SJSA1 (cell line): ENCODE data around the gene BPIFB6. TPM values are rescaled to one million over a fixed set of nuclear protein-coding genes. Genes with fewer than 3 reads are reported as not detected.

Experiments
- DNase-seq, 2 experiments: peaks; one replicate each; pipeline ENCODE4 v3.0.0-alpha.2; 2015 to 2020; ENCODE audit warnings: low spot score in 2 of 2, low read depth in 1 of 2
- H3K27ac ChIP-seq: fragments of 250-450 bp; sonication (Bioruptor Pico); 2 replicates; pipeline ENCODE4 v1.5.1; 2020; ENCODE audit warnings: mild to moderate bottlenecking, moderate library complexity
- H3K27me3 ChIP-seq: fragments of 250-450 bp; sonication (Bioruptor Pico); replicated peaks from 2 replicates; pipeline ENCODE4 v1.5.1; 2020; ENCODE audit warnings: mild to moderate bottlenecking, moderate library complexity
- H3K36me3 ChIP-seq: fragments of 250-450 bp; sonication (Bioruptor Pico); 2 replicates; pipeline ENCODE4 v1.5.1; 2020; ENCODE audit warnings: mild to moderate bottlenecking
- H3K4me1 ChIP-seq: fragments of 250-450 bp; sonication (Bioruptor Pico); replicated peaks from 2 replicates; pipeline ENCODE4 v1.6.1; 2021; ENCODE audit warnings: mild to moderate bottlenecking
- H3K4me3 ChIP-seq: fragments of 250-450 bp; sonication (Bioruptor Pico); 2 replicates; pipeline ENCODE4 v1.5.1; 2020; ENCODE audit warnings: mild to moderate bottlenecking
- H3K9me3 ChIP-seq: fragments of 250-450 bp; sonication (Bioruptor Pico); replicated peaks from 2 replicates; pipeline ENCODE4 v1.5.1; 2020; ENCODE audit warnings: mild to moderate bottlenecking
- total RNA-seq: library from RNA; depleted of rRNA; stranded (reverse); fragments of >200 nt; shearing (Covaris generic); gene quantifications from 2 replicates; pipeline ENCODE4 v1.2.3, GENCODE V29; 2014

Gene BPIFB6
- total RNA-seq, 1 experiment from 2014 or later = not detected

- H3K9me3 ChIP-seq = no peaks in the 10 kb centered on the region
- no peaks in the 10 kb centered on the region; the same call in 1 of the 2 replicates for H3K27me3 ChIP-seq
- 0 out of 2 replicates have a peak, but pooled peaks cover 3% of the 10 kb centered on the region for H3K4me1 ChIP-seq
- no peak for DNase-seq
- no peak overlapping the region for H3K4me3 ChIP-seq
- H3K36me3 ChIP-seq = no peaks in the 10 kb centered on the region
- no peak overlapping the region for H3K27ac ChIP-seq
Observed at GRCh38 chr20:33015700-33016580, 15.5 kb upstream of the BPIFB6 start.

- H3K4me3 ChIP-seq = no peak overlapping the region
- 0 out of 2 replicates have a peak, but pooled peaks cover 3% of the 10 kb centered on the region for H3K4me1 ChIP-seq
- H3K27me3 ChIP-seq = no peaks in the 10 kb centered on the region; the same call in 1 of the 2 replicates
- DNase-seq = no peak
- H3K27ac ChIP-seq = no peak overlapping the region
- no peaks in the 10 kb centered on the region for H3K9me3 ChIP-seq
- H3K36me3 ChIP-seq = no peaks in the 10 kb centered on the region
Observed at GRCh38 chr20:33016581-33017109, 14.8 kb upstream of the BPIFB6 start.

GRCh38 chr20:33017542-33017941, 13.9 kb upstream of the BPIFB6 start:
- H3K27me3 ChIP-seq = no peaks in the 10 kb centered on the region
- no peaks in the 10 kb centered on the region for H3K36me3 ChIP-seq
- H3K27ac ChIP-seq = no peak overlapping the region
- H3K4me1 ChIP-seq = no peaks in the 10 kb centered on the region
- no peaks in the 10 kb centered on the region for H3K9me3 ChIP-seq
- DNase-seq = no peak
- H3K4me3 ChIP-seq = no peak overlapping the region

GRCh38 chr20:33018169-33018931, 13.1 kb upstream of the BPIFB6 start:
- Histone ChIP-seq H3K27ac (no peak overlapping the region), H3K4me1 (no peaks in the 10 kb centered on the region), H3K9me3 (no peaks in the 10 kb centered on the region), H3K4me3 (no peak overlapping the region), H3K36me3 (no peaks in the 10 kb centered on the region), H3K27me3 (no peaks in the 10 kb centered on the region)
- DNase-seq = no peak

- Histone ChIP-seq H3K4me1 (no peaks in the 10 kb centered on the region), H3K27me3 (no peaks in the 10 kb centered on the region), H3K4me3 (no peak overlapping the region), H3K36me3 (no peaks in the 10 kb centered on the region), H3K27ac (no peak overlapping the region), H3K9me3 (no peaks in the 10 kb centered on the region)
- DNase-seq = no peak
Observed at GRCh38 chr20:33019465-33020277, 11.8 kb upstream of the BPIFB6 start.

GRCh38 chr20:33020278-33021161, 10.9 kb upstream of the BPIFB6 start:
- Histone ChIP-seq H3K27me3 (no peaks in the 10 kb centered on the region), H3K27ac (no peak overlapping the region), H3K9me3 (no peaks in the 10 kb centered on the region), H3K4me3 (no peak overlapping the region), H3K4me1 (no peaks in the 10 kb centered on the region), H3K36me3 (no peaks in the 10 kb centered on the region)
- DNase-seq = no peak

GRCh38 chr20:33021879-33022278, 9.6 kb upstream of the BPIFB6 start:
- no peaks in the 10 kb centered on the region for H3K4me1 ChIP-seq
- H3K27ac ChIP-seq = no peak overlapping the region
- H3K9me3 ChIP-seq = no peaks in the 10 kb centered on the region
- H3K36me3 ChIP-seq = no peaks in the 10 kb centered on the region
- DNase-seq = no peak
- H3K27me3 ChIP-seq = no peaks in the 10 kb centered on the region
- no peak overlapping the region for H3K4me3 ChIP-seq

- Histone ChIP-seq H3K9me3 (no peaks in the 10 kb centered on the region), H3K27me3 (no peaks in the 10 kb centered on the region), H3K4me3 (no peak overlapping the region), H3K27ac (no peak overlapping the region), H3K4me1 (no peaks in the 10 kb centered on the region), H3K36me3 (no peaks in the 10 kb centered on the region)
- DNase-seq = no peak
Observed at GRCh38 chr20:33022289-33022688, 9.2 kb upstream of the BPIFB6 start.

GRCh38 chr20:33022694-33023438, 8.6 kb upstream of the BPIFB6 start:
- DNase-seq = no peak
- Histone ChIP-seq H3K4me1 (no peaks in the 10 kb centered on the region), H3K4me3 (no peak overlapping the region), H3K27me3 (no peaks in the 10 kb centered on the region), H3K27ac (no peak overlapping the region), H3K36me3 (no peaks in the 10 kb centered on the region), H3K9me3 (no peaks in the 10 kb centered on the region)

GRCh38 chr20:33023439-33024242, 7.8 kb upstream of the BPIFB6 start:
- Histone ChIP-seq H3K36me3 (no peaks in the 10 kb centered on the region), H3K4me1 (no peaks in the 10 kb centered on the region), H3K4me3 (no peak overlapping the region), H3K27me3 (no peaks in the 10 kb centered on the region), H3K27ac (no peak overlapping the region), H3K9me3 (no peaks in the 10 kb centered on the region)
- no peak for DNase-seq

- Histone ChIP-seq H3K9me3 (no peaks in the 10 kb centered on the region), H3K27me3 (no peaks in the 10 kb centered on the region), H3K36me3 (no peaks in the 10 kb centered on the region), H3K4me3 (no peak overlapping the region), H3K27ac (no peak overlapping the region), H3K4me1 (no peaks in the 10 kb centered on the region)
- no peak for DNase-seq
Observed at GRCh38 chr20:33024243-33024560, 7.2 kb upstream of the BPIFB6 start.
